Spleen (tissue), 11 donors: ENCODE results near the gene NAALADL1. TPM values are rescaled to one million over a fixed set of nuclear protein-coding genes. Genes with fewer than 3 reads are reported as not detected.

ENCODE experiments used
- DNase-seq: peaks from one replicate; pipeline ENCODE4 v3.0.0-alpha.2; 2020
- H3K27ac ChIP-seq, 8 donors: fragments of 200-600 bp; sonication (generic) in 7 of 8; 1 replicate in 4 of 8; 2 replicates in 4 of 8; pipeline versions ENCODE4 v1.5.0 to v1.8.0; 2016 to 2021; ENCODE audit warnings: inconsistent platforms in 4 of 8, mild to moderate bottlenecking in 4 of 8, moderate library complexity in 1 of 8
- H3K27me3 ChIP-seq, 7 donors: fragments of 200-600 bp; sonication (generic) in 6 of 7; replicated peaks in 1 of 7; 1 replicate in 4 of 7; 2 replicates in 3 of 7; pipeline versions ENCODE4 v1.5.0 to v1.8.0; 2016 to 2021; ENCODE audit warnings: inconsistent platforms in 3 of 7, mild to moderate bottlenecking in 1 of 7
- H3K36me3 ChIP-seq, 6 donors: fragments of 200-600 bp; sonication (generic) in 5 of 6; 1 replicate in 4 of 6; 2 replicates in 2 of 6; pipeline versions ENCODE4 v1.5.0 to v1.8.0; 2016 to 2021; ENCODE audit warnings: inconsistent platforms in 2 of 6
- H3K4me1 ChIP-seq, 6 donors: fragments of 200-600 bp; sonication (generic) in 5 of 6; 1 replicate in 3 of 6; 2 replicates in 3 of 6; pipeline versions ENCODE4 v1.5.0 to v1.8.0; 2016 to 2021; ENCODE audit warnings: inconsistent platforms in 3 of 6
- H3K4me3 ChIP-seq, 8 donors: fragments of 200-600 bp; sonication (generic) in 7 of 8; 1 replicate in 4 of 8; 2 replicates in 4 of 8; pipeline versions ENCODE4 v1.5.0 to v1.8.0; 2016 to 2021; ENCODE audit warnings: inconsistent platforms in 4 of 8, mild to moderate bottlenecking in 4 of 8, moderate library complexity in 2 of 8
- H3K9me3 ChIP-seq, 8 donors: fragments of 200-600 bp; sonication (generic) in 7 of 8; 1 replicate in 4 of 8; 2 replicates in 4 of 8; pipeline versions ENCODE4 v1.5.0 to v1.8.0; 2016 to 2021; ENCODE audit warnings: inconsistent platforms in 4 of 8
- POLR2A ChIP-seq, 3 donors: fragments of 450-650 bp; IDR thresholded peaks; one replicate each; pipeline ENCODE4 v1.5.1; 2017; ENCODE audit warnings: antibody characterized with exemption in 3 of 3, mild to moderate bottlenecking in 1 of 3
- POLR2AphosphoS5 ChIP-seq, 3 donors: sonication (generic); formaldehyde crosslinking; IDR thresholded peaks; one replicate each; pipeline ENCODE4 v1.5.1; 2017; ENCODE audit warnings: antibody characterized with exemption in 3 of 3
- WGBS, 5 donors: extraction: QIAGEN DNeasy Blood & Tissue Kit in 3 of 5; methylation state at CpG; one replicate each; pipeline versions ENCODE4 v1.1.5 to v1.1.7; 2013 to 2018; 5-methylcytosine and 5-hydroxymethylcytosine counted together
- intact Hi-C: fragments of 100-400 bp; cut with DNase I; formaldehyde crosslinking; loops from one replicate; pipeline ENCODE4 v1.15.0; 2023; ENCODE audit warnings: low total_unique reads
- polyA plus RNA-seq, 3 donors: library from polyadenylated mRNA; stranded (reverse); fragments of 200-250 nt; gene quantifications; one replicate each; pipeline ENCODE4 v1.2.1, GENCODE V29; 2013
- total RNA-seq, 7 donors: library from RNA; depleted of rRNA in 3 of 7; stranded (reverse); fragments of >200 nt in 3 of 7; fragmentation: NEBNext Ultra II Directional in 4 of 7; extraction: Animal tissue kit (Norgen Biotek cat#: 25700) in 4 of 7; gene quantifications; one replicate each; pipeline versions ENCODE4 v1.1.0 to v1.2.1, GENCODE V29; 2016 to 2021
- TF ChIP-seq, protein P1 (sequence below), 11 experiments: fragments of 200-600 bp in 7 of 11; fragments of 450-650 bp in 4 of 11; sonication (generic) in 4 of 11; IDR thresholded peaks in 8 of 11; conservative IDR thresholded peaks in 3 of 11; 1 replicate in 7 of 11; 2 replicates in 4 of 11; pipeline versions ENCODE4 v1.4.0 to v1.8.0; 2016 to 2021; ENCODE audit warnings: antibody characterized with exemption in 11 of 11, inconsistent platforms in 4 of 11, mild to moderate bottlenecking in 1 of 11
- donor health status: healthy with polysubstance abuse.
- donor health status: DM: no; HTN: no; CAD: no; lungs with moderate emphysema.
- donor health status: DM: no; HTN: no; CAD: no.
- donor health status: Bipolar disorder and iron deficiency.
- donor health status: healthy.
- donor health status: DM: no; HTN: no; CAD: no.
- donor health status: DM: yes; HTN: yes; CAD: no.

Gene NAALADL1
- total and polyA plus RNA-seq, 10 donors = 13.0 to 45.2 (median 20.8) TPM

DNA sequence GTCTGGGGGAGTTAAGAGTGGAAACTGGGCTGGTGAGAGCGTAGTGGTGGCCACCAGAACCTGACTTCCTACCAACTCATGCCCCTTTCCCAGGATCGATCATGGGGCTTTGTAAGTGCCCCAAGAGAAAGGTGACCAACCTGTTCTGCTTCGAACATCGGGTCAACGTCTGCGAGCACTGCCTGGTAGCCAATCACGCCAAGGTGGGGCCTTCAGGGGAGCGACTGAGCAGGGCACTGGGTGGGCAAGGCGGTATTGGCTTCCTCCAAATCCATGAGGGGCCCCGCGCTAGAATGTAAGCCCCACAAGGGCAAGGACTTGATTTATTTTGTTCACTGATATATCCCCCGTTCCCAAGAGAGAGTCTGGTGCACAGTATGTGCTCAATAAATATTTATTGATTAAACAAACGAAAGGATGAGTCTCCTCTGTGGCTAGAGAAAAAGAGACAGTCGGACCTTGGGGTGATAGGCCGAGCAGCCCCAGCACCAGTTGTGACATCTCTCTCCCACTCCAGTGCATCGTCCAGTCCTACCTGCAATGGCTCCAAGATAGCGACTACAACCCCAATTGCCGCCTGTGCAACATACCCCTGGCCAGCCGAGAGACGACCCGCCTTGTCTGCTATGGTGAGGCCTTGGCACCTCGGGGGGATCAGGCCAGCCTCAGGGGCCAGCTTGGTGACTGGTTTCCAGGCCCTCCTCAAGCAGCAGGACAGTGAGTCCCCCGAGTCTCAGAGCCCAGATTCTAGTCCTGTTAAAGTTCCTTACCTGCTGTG, 26.4 kb upstream of the NAALADL1 start:
- Histone ChIP-seq H3K36me3 (peaks cover 0 to 57% (median 39%) of the 10 kb centered on the region in 6 donors), H3K9me3 (no peaks in the 10 kb centered on the region), H3K4me3 (peak overlapping the region; percentile 40 to 89 (median 74)), H3K27me3 (no peaks in the 10 kb centered on the region), H3K4me1 (peaks cover 16 to 48% (median 26%) of the 10 kb centered on the region in 6 donors), H3K27ac (peak overlapping the region; percentile 91 to 98 (median 94))
- no peak for DNase-seq
- intact Hi-C loops = no loop called here
- WGBS, 5 donors = 44 to 52% (median 50%) methylated on average over 20 to 23 of the region's 23 CpGs
- TF ChIP-seq POLR2AphosphoS5 (IDR thresholded peaks at IDR 0.05) (no peak), POLR2A (IDR thresholded peaks at IDR 0.05) (no peak)
- TF ChIP-seq, protein P1, sequence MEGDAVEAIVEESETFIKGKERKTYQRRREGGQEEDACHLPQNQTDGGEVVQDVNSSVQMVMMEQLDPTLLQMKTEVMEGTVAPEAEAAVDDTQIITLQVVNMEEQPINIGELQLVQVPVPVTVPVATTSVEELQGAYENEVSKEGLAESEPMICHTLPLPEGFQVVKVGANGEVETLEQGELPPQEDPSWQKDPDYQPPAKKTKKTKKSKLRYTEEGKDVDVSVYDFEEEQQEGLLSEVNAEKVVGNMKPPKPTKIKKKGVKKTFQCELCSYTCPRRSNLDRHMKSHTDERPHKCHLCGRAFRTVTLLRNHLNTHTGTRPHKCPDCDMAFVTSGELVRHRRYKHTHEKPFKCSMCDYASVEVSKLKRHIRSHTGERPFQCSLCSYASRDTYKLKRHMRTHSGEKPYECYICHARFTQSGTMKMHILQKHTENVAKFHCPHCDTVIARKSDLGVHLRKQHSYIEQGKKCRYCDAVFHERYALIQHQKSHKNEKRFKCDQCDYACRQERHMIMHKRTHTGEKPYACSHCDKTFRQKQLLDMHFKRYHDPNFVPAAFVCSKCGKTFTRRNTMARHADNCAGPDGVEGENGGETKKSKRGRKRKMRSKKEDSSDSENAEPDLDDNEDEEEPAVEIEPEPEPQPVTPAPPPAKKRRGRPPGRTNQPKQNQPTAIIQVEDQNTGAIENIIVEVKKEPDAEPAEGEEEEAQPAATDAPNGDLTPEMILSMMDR (IDR thresholded peaks at IDR 0.05 in 8 of 11, conservative IDR thresholded peaks at IDR 0.05 in 3 of 11) = no peak

DNA sequence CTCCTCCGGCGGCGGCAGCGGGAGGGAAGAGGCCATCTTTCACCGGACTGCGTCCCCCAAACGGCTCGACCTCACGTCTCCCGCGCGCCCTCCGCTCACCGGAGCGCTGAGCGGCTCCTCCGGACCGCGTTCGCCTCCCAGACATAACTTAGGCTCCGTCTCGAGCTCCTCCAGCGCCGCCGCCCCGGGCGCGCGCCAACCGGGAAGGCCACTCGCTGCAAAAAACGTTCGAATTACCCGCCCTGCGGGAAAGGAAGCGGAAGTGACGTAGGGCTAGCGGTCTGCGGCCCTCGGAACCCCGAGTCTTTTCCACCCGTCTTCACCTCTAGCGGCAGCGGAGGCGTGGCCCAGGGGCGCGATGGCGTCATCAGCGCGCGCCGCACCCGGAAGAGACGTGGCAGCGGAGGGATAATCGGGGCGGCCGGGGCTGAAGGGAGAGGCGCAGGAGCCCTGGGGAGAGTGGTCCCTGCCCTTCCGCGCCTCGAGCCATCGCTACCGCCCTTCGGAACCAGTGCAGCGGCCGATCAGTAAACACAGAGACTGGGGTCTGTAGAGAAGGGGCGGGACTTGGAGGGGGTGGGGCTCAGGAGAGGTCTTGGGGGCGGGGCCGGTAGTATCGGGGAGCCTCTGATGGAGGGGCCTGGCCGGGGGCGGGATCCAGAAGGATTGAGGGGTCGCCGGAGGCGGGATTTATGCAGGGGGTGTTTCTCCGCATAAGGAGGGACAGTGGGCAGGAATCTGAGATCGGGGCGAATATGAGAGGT, 25.7 kb upstream of the NAALADL1 start, which contains the start of the genes CDCA5 and ZFPL1:
TSS of gene CDCA5 (minus strand) at position 207 of the 764 bp plus-strand sequence. CDS start at position 145, 62 bp downstream.
TSS of gene ZFPL1 (plus strand) at position 389 of the 764 bp plus-strand sequence. CDS start 477 bp downstream, outside the sequence.
- Histone ChIP-seq H3K36me3 (peaks cover 0 to 57% (median 35%) of the 10 kb centered on the region in 6 donors), H3K27me3 (no peaks in the 10 kb centered on the region), H3K27ac (peak within 1 kb of the TSS; percentile 91 to 98 (median 94)), H3K9me3 (no peaks in the 10 kb centered on the region), H3K4me1 (peaks cover 16 to 48% (median 26%) of the 10 kb centered on the region in 6 donors), H3K4me3 (peak within 1 kb of the TSS; percentile 40 to 89 (median 74))
- peak; percentile 98 for DNase-seq
- 0 to 1% (median 0%) methylated on average over 68 to 79 of the region's 79 CpGs for WGBS, 5 donors
- intact Hi-C loops = no loop called here
- TF ChIP-seq POLR2AphosphoS5 (IDR thresholded peaks at IDR 0.05) = peak; percentile 97 to 99 (median 97)
- TF ChIP-seq, protein P1 (IDR thresholded peaks at IDR 0.05 in 8 of 11, conservative IDR thresholded peaks at IDR 0.05 in 3 of 11) = peak in 5 of 11 experiments; percentile 13 to 45 (median 34)
- peak in 2 of 3 donors; percentile 67 to 94 for TF ChIP-seq POLR2A (IDR thresholded peaks at IDR 0.05)

DNA sequence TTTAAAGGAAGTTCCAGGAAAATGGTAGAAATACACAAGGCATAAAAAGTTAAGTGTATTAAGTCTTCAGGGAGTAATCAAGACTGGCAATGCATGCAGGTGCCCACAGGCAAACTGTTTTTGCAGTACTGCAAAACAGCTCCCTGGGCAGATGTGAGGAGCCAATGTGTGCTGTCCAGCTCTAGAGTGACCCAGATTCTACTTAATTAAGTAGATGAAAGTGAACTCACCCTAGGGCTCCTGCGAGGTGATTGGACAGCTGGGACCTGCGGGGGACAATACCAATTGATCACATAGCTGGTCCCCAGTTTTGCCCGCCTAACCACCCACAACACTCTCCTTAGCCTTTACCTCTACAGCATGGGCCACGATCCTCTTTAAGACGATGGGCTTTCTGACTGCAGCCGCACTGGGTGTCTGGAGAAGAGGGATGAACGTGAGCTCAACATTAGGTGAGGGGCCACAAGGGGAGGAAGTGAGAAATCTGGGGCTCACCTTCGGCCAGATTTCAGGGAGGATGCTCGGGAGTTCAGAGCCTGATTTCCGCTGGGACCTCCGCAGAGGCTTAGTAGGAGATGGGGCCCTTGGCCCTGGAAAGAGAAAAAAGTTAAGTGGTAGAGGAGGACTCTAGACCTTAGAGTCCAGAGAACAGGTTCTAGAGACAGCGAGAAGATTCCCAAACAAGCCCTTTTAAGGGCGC, 24.9 kb upstream of the NAALADL1 start:
- no peak for DNase-seq
- Histone ChIP-seq H3K9me3 (no peaks in the 10 kb centered on the region), H3K27ac (peak overlapping the region; percentile 91 to 98 (median 94)), H3K27me3 (no peaks in the 10 kb centered on the region), H3K4me3 (peak overlapping the region; percentile 40 to 89 (median 74)), H3K36me3 (peaks cover 0 to 52% (median 29%) of the 10 kb centered on the region in 6 donors), H3K4me1 (peaks cover 16 to 51% (median 26%) of the 10 kb centered on the region in 6 donors)
- TF ChIP-seq, protein P1 (IDR thresholded peaks at IDR 0.05 in 8 of 11, conservative IDR thresholded peaks at IDR 0.05 in 3 of 11) = no peak
- TF ChIP-seq POLR2A (IDR thresholded peaks at IDR 0.05) = no peak
- TF ChIP-seq POLR2AphosphoS5 (IDR thresholded peaks at IDR 0.05) = no peak
- 4 to 12% (median 7%) methylated on average over 13 of the region's 13 CpGs for WGBS, 5 donors
- intact Hi-C loops = no loop called here
